Liver (tissue), 9 donors: ENCODE measurements around the gene KIF26B. TPM values are rescaled to one million over a fixed set of nuclear protein-coding genes. Genes with fewer than 3 reads are reported as not detected.
"Not testable (repeated sequence)": the region's sequence is repeated elsewhere in the genome, so short reads cannot be mapped to it uniquely, and the experiment has no call there.

Experiments
- DNase-seq: peaks from one replicate; pipeline ENCODE4 v3.0.0-alpha.2; 2017; ENCODE audit warnings: low spot score
- H3K27ac ChIP-seq, 2 donors: one replicate each; pipeline ENCODE4 v1.7.0; 2013; ENCODE audit warnings: inconsistent platforms in 2 of 2, low read length in 2 of 2, control low read depth in 1 of 2, low read depth in 1 of 2, mild to moderate bottlenecking in 1 of 2
- H3K27me3 ChIP-seq, 4 donors: one replicate each; pipeline versions ENCODE4 v1.6.1 to v1.7.0; 2013; ENCODE audit warnings: low read length in 3 of 4, inconsistent platforms in 1 of 4, mild to moderate bottlenecking in 1 of 4, moderate library complexity in 1 of 4; ENCODE audit not compliant: control insufficient read depth in 4 of 4, insufficient read depth in 4 of 4
- H3K36me3 ChIP-seq, 4 donors: one replicate each; pipeline versions ENCODE4 v1.6.1 to v1.7.0; 2013; ENCODE audit warnings: low read length in 3 of 4, mild to moderate bottlenecking in 3 of 4, low read depth in 1 of 4, moderate library complexity in 1 of 4; ENCODE audit not compliant: control insufficient read depth in 4 of 4, insufficient read depth in 3 of 4
- H3K4me1 ChIP-seq, 4 donors: one replicate each; pipeline versions ENCODE4 v1.6.1 to v1.7.0; 2013; ENCODE audit warnings: low read length in 3 of 4, mild to moderate bottlenecking in 3 of 4, moderate library complexity in 1 of 4; ENCODE audit not compliant: control insufficient read depth in 4 of 4, insufficient read depth in 4 of 4
- H3K4me3 ChIP-seq, 3 donors: one replicate each; pipeline versions ENCODE4 v1.6.1 to v1.7.0; 2013; ENCODE audit warnings: low read length in 3 of 3, control low read depth in 1 of 3, low read depth in 1 of 3, mild to moderate bottlenecking in 1 of 3
- H3K9ac ChIP-seq, 2 donors: one replicate each; pipeline ENCODE4 v1.7.0; 2013; ENCODE audit warnings: low read length in 2 of 2, mild to moderate bottlenecking in 2 of 2, moderate library complexity in 2 of 2, control low read depth in 1 of 2, low read depth in 1 of 2
- H3K9me3 ChIP-seq, 4 donors: one replicate each; pipeline versions ENCODE4 v1.6.1 to v1.7.0; 2013; ENCODE audit warnings: low read length in 3 of 4; ENCODE audit not compliant: control insufficient read depth in 4 of 4
- FOXA2 ChIP-seq: IDR thresholded peaks from 2 replicates; pipeline ENCODE4 v1.6.1; 2016; ENCODE audit warnings: antibody characterized with exemption
- HNF4G ChIP-seq: IDR thresholded peaks from 2 replicates; pipeline ENCODE4 v1.6.1; 2016; ENCODE audit warnings: antibody characterized with exemption
- JUND ChIP-seq, 2 donors: IDR thresholded peaks; 2 replicates each; pipeline ENCODE4 v1.6.1; 2016; ENCODE audit warnings: antibody characterized with exemption in 2 of 2
- NR2F2 ChIP-seq: IDR thresholded peaks from 2 replicates; pipeline ENCODE4 v1.6.1; 2016; ENCODE audit warnings: antibody characterized with exemption
- RXRA ChIP-seq, 2 donors: IDR thresholded peaks; 2 replicates each; pipeline ENCODE4 v1.6.1; 2017 to 2018; ENCODE audit warnings: antibody characterized with exemption in 2 of 2, mild to moderate bottlenecking in 1 of 2
- SP1 ChIP-seq: IDR thresholded peaks from 2 replicates; pipeline ENCODE4 v1.6.1; 2018; ENCODE audit warnings: antibody characterized with exemption, mild to moderate bottlenecking
- TAF1 ChIP-seq: conservative IDR thresholded peaks from 2 replicates; pipeline ENCODE4 v1.6.1; 2016; ENCODE audit warnings: antibody characterized with exemption, mild to moderate bottlenecking
- YY1 ChIP-seq: IDR thresholded peaks from 2 replicates; pipeline ENCODE4 v1.6.1; 2016; ENCODE audit warnings: antibody characterized with exemption, mild to moderate bottlenecking
- WGBS: extraction: QIAGEN DNeasy Blood & Tissue Kit; methylation state at CpG from one replicate; pipeline ENCODE4 v1.1.7; 2013; 5-methylcytosine and 5-hydroxymethylcytosine counted together
- polyA plus RNA-seq, 2 donors: library from polyadenylated mRNA; stranded (reverse) in 1 of 2; unstranded in 1 of 2; fragments of 200-250 nt in 1 of 2; fragments of >200 nt in 1 of 2; fragmentation: Nextera tagmentation in 1 of 2; extraction: Ambion mirVana in 1 of 2; gene quantifications; one replicate each; pipeline versions ENCODE4 v1.2.1 to v1.2.3, GENCODE V29; 2013 to 2015
- total RNA-seq, 2 donors: library from RNA; depleted of rRNA; stranded (reverse); fragments of >200 nt; gene quantifications; one replicate each; pipeline ENCODE4 v1.2.3, GENCODE V29; 2014
- TF ChIP-seq, protein P1 (sequence below): fragments of 150-350 bp; IDR thresholded peaks from 2 replicates; pipeline ENCODE4 v1.5.1; 2017; ENCODE audit warnings: improper control_type of control experiment, low read depth, low read length; ENCODE audit not compliant: missing input control
- TF ChIP-seq, protein P2 (sequence below): IDR thresholded peaks from 2 replicates; pipeline ENCODE4 v1.6.1; 2016; ENCODE audit warnings: antibody characterized with exemption
- TF ChIP-seq, protein P3 (sequence below): IDR thresholded peaks from 2 replicates; pipeline ENCODE4 v1.6.1; 2016; ENCODE audit warnings: antibody characterized with exemption, mild to moderate bottlenecking
- donor health status: healthy.
- donor health status: healthy.
- donor health status: healthy.
- donor health status: healthy.
- donor health status: healthy.

Gene KIF26B
- total and polyA plus RNA-seq, 4 donors, result 0.10 to 1.7 (median 0.34) TPM

DNA sequence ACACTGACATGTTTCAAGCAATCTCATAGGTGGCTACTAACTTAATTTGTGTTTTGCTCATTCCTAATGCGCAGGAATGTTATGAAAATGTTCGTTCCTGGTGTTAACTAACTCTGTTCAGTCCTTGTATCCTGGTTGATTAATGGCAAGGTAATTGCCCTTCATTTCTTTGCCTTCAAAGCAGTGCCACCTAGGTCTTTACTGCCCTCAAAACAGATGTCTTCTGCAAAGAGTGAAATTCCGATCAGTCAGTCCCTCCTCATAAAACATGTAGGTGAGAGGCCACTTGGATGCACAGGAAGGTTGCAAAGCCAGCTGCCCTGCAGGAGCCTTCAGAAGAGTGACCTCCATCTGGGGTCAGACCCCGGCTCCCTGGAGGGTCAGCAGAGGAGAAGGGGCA, 179.4 kb downstream of the KIF26B start:
- no peak for DNase-seq
- WGBS, result 84% methylated on average over 4 of the region's 4 CpGs

DNA sequence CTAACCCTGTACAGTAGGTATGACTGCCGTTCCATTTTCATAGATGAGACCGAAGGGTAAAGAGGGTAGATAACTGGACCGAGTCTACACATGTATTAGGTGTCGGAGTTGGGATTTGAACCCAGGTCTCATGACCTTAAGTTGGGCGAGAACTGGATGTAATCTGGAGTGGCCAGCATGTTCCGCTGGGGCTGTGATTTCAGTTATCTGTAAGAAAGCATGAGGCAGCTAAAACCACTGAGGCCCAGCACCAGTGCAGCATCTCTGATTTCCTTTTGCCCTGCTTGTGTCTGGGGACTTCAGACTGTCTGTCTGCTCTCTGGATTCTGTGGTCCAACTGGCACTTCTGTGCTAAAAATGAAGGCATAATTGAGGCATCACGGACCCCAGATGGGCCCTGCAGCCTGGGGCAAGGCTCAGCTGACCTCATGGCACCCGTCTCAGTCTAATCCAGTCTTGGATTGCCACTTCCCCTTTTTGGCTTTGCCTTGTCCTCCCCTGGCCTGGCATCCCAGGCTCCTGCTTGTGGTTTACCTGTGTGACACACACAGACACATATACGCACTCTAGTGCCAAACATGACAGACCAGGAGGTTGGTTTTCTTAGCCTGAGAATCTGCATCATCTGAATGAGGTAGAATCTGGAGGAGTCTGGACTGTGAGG, 180.2 kb downstream of the KIF26B start:
- Histone ChIP-seq H3K27ac (no peak overlapping the region), H3K36me3 (no peaks in the 10 kb centered on the region), H3K27me3 (no peaks in the 10 kb centered on the region), H3K4me1 (no peaks in the 10 kb centered on the region), H3K4me3 (no peak overlapping the region), H3K9me3 (no peaks in the 10 kb centered on the region), H3K9ac (no peak overlapping the region)
- TF ChIP-seq, protein P1, sequence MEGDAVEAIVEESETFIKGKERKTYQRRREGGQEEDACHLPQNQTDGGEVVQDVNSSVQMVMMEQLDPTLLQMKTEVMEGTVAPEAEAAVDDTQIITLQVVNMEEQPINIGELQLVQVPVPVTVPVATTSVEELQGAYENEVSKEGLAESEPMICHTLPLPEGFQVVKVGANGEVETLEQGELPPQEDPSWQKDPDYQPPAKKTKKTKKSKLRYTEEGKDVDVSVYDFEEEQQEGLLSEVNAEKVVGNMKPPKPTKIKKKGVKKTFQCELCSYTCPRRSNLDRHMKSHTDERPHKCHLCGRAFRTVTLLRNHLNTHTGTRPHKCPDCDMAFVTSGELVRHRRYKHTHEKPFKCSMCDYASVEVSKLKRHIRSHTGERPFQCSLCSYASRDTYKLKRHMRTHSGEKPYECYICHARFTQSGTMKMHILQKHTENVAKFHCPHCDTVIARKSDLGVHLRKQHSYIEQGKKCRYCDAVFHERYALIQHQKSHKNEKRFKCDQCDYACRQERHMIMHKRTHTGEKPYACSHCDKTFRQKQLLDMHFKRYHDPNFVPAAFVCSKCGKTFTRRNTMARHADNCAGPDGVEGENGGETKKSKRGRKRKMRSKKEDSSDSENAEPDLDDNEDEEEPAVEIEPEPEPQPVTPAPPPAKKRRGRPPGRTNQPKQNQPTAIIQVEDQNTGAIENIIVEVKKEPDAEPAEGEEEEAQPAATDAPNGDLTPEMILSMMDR, result no peak
- TF ChIP-seq, protein P2, sequence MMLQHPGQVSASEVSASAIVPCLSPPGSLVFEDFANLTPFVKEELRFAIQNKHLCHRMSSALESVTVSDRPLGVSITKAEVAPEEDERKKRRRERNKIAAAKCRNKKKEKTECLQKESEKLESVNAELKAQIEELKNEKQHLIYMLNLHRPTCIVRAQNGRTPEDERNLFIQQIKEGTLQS, result no peak
- no peak for TF ChIP-seq SP1
- no peak for TF ChIP-seq FOXA2
- no peak for TF ChIP-seq RXRA (IDR thresholded peaks at IDR 0.05)
- no peak for DNase-seq
- WGBS, result 90% methylated on average over 9 of the region's 9 CpGs

More for the DNA sequence above, 179.4 kb downstream of the KIF26B start:
- H3K4me1 ChIP-seq, result no peaks in the 10 kb centered on the region
- no peak overlapping the region for H3K27ac ChIP-seq
- no peaks in the 10 kb centered on the region for H3K36me3 ChIP-seq
- H3K9ac ChIP-seq, result no peak overlapping the region
- TF ChIP-seq HNF4G, result no peak
- TF ChIP-seq, protein P3, sequence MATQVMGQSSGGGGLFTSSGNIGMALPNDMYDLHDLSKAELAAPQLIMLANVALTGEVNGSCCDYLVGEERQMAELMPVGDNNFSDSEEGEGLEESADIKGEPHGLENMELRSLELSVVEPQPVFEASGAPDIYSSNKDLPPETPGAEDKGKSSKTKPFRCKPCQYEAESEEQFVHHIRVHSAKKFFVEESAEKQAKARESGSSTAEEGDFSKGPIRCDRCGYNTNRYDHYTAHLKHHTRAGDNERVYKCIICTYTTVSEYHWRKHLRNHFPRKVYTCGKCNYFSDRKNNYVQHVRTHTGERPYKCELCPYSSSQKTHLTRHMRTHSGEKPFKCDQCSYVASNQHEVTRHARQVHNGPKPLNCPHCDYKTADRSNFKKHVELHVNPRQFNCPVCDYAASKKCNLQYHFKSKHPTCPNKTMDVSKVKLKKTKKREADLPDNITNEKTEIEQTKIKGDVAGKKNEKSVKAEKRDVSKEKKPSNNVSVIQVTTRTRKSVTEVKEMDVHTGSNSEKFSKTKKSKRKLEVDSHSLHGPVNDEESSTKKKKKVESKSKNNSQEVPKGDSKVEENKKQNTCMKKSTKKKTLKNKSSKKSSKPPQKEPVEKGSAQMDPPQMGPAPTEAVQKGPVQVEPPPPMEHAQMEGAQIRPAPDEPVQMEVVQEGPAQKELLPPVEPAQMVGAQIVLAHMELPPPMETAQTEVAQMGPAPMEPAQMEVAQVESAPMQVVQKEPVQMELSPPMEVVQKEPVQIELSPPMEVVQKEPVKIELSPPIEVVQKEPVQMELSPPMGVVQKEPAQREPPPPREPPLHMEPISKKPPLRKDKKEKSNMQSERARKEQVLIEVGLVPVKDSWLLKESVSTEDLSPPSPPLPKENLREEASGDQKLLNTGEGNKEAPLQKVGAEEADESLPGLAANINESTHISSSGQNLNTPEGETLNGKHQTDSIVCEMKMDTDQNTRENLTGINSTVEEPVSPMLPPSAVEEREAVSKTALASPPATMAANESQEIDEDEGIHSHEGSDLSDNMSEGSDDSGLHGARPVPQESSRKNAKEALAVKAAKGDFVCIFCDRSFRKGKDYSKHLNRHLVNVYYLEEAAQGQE, result no peak
- no peak for TF ChIP-seq NR2F2
- TF ChIP-seq TAF1, result no peak
- no peak for TF ChIP-seq RXRA (IDR thresholded peaks at IDR 0.05)
- TF ChIP-seq FOXA2, result no peak
- TF ChIP-seq JUND (IDR thresholded peaks at IDR 0.05), result no peak
- no peak for TF ChIP-seq YY1
- no peak overlapping the region for H3K4me3 ChIP-seq
- no peaks in the 10 kb centered on the region for H3K27me3 ChIP-seq
- no peaks in the 10 kb centered on the region for H3K9me3 ChIP-seq

DNA sequence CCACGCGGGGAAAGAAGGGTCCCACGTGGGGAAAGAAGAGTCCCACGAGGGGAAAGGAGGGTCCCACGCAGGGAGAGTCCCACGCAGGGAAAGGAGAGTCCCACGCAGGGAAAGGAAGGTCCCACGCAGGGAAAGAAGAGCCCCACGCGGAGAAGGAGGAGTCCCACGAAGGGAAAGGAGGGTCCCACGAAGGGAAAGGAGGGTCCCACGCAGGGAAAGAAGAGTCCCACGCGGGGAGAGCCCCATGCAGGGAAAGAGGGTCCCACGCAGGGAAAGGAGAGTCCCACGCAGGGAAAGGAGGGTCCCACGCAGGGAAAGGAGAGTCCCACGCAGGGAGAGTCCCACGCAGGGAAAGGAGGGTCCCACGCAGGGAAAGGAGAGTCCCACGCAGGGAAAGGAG, 180.9 kb downstream of the KIF26B start:
- H3K4me1 ChIP-seq, DNase-seq, H3K4me3 ChIP-seq, H3K27ac ChIP-seq, H3K36me3 ChIP-seq, H3K9ac ChIP-seq, H3K27me3 ChIP-seq, H3K9me3 ChIP-seq: not testable (repeated sequence)
- 82% methylated on average over 22 of the region's 22 CpGs for WGBS
